Tibial artery (tissue), 4 donors: ENCODE results near the gene REEP1.
A peak's percentile ranks its signal among the peaks of the same experiment; 100 is the strongest.

Experiments used
- DNase-seq, 2 donors: peaks; one replicate each; pipeline ENCODE4 v3.0.0-alpha.2; 2019
- H3K27ac ChIP-seq, 2 donors: fragments of 200-600 bp; sonication (generic) in 1 of 2; 1 replicate in 1 of 2; 2 replicates in 1 of 2; pipeline ENCODE4 v1.5.1; 2018 to 2019; ENCODE audit warnings: mild to moderate bottlenecking in 1 of 2
- H3K27me3 ChIP-seq, 2 donors: fragments of 200-600 bp; sonication (generic) in 1 of 2; one replicate each; pipeline versions ENCODE4 v1.5.1 to v1.6.0; 2016 to 2019
- H3K36me3 ChIP-seq, 3 donors: fragments of 200-600 bp; sonication (generic) in 2 of 3; one replicate each; pipeline ENCODE4 v1.5.1; 2016 to 2019; ENCODE audit warnings: mild to moderate bottlenecking in 2 of 3
- H3K4me1 ChIP-seq, 4 donors: fragments of 200-600 bp; sonication (generic) in 2 of 4; 1 replicate in 3 of 4; 2 replicates in 1 of 4; pipeline ENCODE4 v1.5.1; 2016 to 2019
- H3K4me3 ChIP-seq, 2 donors: fragments of 200-600 bp; sonication (generic) in 1 of 2; 1 replicate in 1 of 2; 2 replicates in 1 of 2; pipeline ENCODE4 v1.5.1; 2018 to 2019; ENCODE audit warnings: mild to moderate bottlenecking in 2 of 2
- H3K9me3 ChIP-seq, 3 donors: fragments of 200-600 bp; sonication (generic) in 1 of 3; one replicate each; pipeline ENCODE4 v1.5.1; 2016 to 2019
- CTCF ChIP-seq, 2 experiments: fragments of 200-600 bp in 1 of 2; fragments of 450-650 bp in 1 of 2; IDR thresholded peaks; one replicate each; pipeline ENCODE4 v1.5.1; 2017 to 2019; ENCODE audit warnings: antibody characterized with exemption in 2 of 2, mild to moderate bottlenecking in 1 of 2, moderate library complexity in 1 of 2
- intact Hi-C: fragments of 100-400 bp; cut with DNase I; formaldehyde crosslinking; loops from one replicate; pipeline ENCODE4 v1.15.0; 2023; ENCODE audit warnings: low total_unique reads

Gene REEP1

DNA sequence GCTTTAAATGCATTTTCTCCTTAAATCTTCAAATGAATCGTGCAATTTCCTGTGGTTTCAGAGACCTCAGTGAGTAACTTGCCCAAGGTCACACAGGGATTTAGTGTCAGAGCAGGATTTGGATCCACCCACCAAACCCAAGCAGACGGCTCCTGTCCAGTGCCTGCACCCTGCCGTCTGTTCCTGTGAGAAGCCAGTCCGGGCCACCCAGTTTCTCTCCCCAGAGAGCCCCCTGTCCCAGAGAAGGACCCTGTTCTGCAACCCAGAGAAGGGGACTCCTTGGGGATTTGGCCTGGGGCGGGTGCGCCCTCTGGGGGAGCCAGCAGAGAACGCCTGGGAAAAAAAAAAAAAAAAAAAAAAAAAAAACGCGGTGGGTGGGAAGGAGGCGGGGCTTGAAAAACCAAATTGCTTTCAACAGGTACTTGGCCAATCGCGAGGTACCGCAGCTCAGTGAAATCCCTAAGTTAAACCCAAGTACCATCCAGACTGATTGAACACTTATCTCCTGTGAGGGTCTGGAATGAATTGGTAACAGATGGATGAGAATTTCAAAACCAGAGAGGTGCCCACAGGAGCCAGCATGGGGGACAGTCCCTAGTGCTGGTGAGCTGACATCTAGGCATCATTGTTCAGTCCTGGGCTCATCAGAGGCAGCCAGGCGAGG is 30.9 kb upstream of the REEP1 start:
- no peaks in the 10 kb centered on the region for H3K9me3 ChIP-seq
- H3K4me3 ChIP-seq, result no peak overlapping the region
- H3K27me3 ChIP-seq, result no peaks in the 10 kb centered on the region
- TF ChIP-seq CTCF (IDR thresholded peaks at IDR 0.05), result peak; percentile 43 to 45
- H3K4me1 ChIP-seq, result peaks cover 0 to 7% (median 4%) of the 10 kb centered on the region in 4 donors
- no peak overlapping the region for H3K27ac ChIP-seq
- intact Hi-C loops, result loop anchor here (10.0 kb wide), 1 partner anchor 63 kb away; no protein-coding TSS in a partner anchor
- no peaks in the 10 kb centered on the region for H3K36me3 ChIP-seq
- peak in 1 of 2 donors; percentile 67 for DNase-seq

DNA sequence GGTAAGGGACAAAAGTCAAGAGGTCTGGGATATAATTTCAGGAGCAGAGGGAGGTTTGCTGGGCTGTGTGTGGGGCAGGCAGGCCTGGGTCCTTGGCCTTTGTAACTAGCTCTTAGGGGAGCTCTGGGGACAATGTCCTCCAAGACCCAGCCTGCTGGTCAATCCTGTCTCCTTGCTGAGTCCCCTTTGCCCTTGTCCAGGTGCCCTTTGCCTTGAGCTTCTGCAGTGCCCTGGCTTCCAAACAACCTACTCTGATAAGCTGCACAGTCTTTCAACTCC is 30.0 kb upstream of the REEP1 start:
- intact Hi-C loops, result loop anchor here (10.0 kb wide), 1 partner anchor 63 kb away; no protein-coding TSS in a partner anchor
- H3K36me3 ChIP-seq, result no peaks in the 10 kb centered on the region

GRCh38 chr2:86366651-86367498 is 29.4 kb upstream of the REEP1 start:
- no peak overlapping the region for H3K27ac ChIP-seq
- H3K9me3 ChIP-seq, result no peaks in the 10 kb centered on the region
- H3K36me3 ChIP-seq, result no peaks in the 10 kb centered on the region
- no peaks in the 10 kb centered on the region for H3K27me3 ChIP-seq
- H3K4me3 ChIP-seq, result no peak overlapping the region
- DNase-seq, result no peak
- intact Hi-C loops, result loop anchor here (10.0 kb wide), 1 partner anchor 62 kb away; no protein-coding TSS in a partner anchor
- TF ChIP-seq CTCF (IDR thresholded peaks at IDR 0.05), result no peak
- H3K4me1 ChIP-seq, result peaks cover 0 to 7% (median 4%) of the 10 kb centered on the region in 4 donors

More for the DNA sequence above, 30.0 kb upstream of the REEP1 start:
- no peak for DNase-seq
- TF ChIP-seq CTCF (IDR thresholded peaks at IDR 0.05), result no peak
- Histone ChIP-seq H3K4me1 (peaks cover 0 to 7% (median 4%) of the 10 kb centered on the region in 4 donors), H3K9me3 (no peaks in the 10 kb centered on the region), H3K27ac (no peak overlapping the region), H3K4me3 (no peak overlapping the region), H3K27me3 (no peaks in the 10 kb centered on the region)

GRCh38 chr2:86364894-86365293 is 27.5 kb upstream of the REEP1 start:
- no peaks in the 10 kb centered on the region for H3K27me3 ChIP-seq
- no peaks in the 10 kb centered on the region for H3K9me3 ChIP-seq
- no peaks in the 10 kb centered on the region for H3K36me3 ChIP-seq
- no peak for TF ChIP-seq CTCF (IDR thresholded peaks at IDR 0.05)
- H3K4me1 ChIP-seq, result peaks cover 0 to 7% (median 4%) of the 10 kb centered on the region in 4 donors
- no peak for DNase-seq
- H3K4me3 ChIP-seq, result no peak overlapping the region
- intact Hi-C loops, result loop anchor here (10.0 kb wide), 1 partner anchor 60 kb away; no protein-coding TSS in a partner anchor
- H3K27ac ChIP-seq, result no peak overlapping the region

GRCh38 chr2:86360776-86361175 is 23.4 kb upstream of the REEP1 start:
- Histone ChIP-seq H3K36me3 (no peaks in the 10 kb centered on the region), H3K9me3 (no peaks in the 10 kb centered on the region)
- intact Hi-C loops, result loop anchor here (10.0 kb wide), 1 partner anchor 56 kb away; no protein-coding TSS in a partner anchor

More at GRCh38 chr2:86360776-86361175, 23.4 kb upstream of the REEP1 start:
- no peak overlapping the region for H3K4me3 ChIP-seq
- peaks cover 0 to 5% of the 10 kb centered on the region in 2 donors for H3K27me3 ChIP-seq
- H3K4me1 ChIP-seq, result no peaks in the 10 kb centered on the region
- no peak for DNase-seq
- H3K27ac ChIP-seq, result no peak overlapping the region
- TF ChIP-seq CTCF (IDR thresholded peaks at IDR 0.05), result no peak
